Stimulated activated CD8-positive, alpha-beta memory T cell treated with anti-CD3 and anti-CD28 coated beads, Interleukin-12 subunit alpha, Interleukin-12 subunit beta, amount 100 ng/mL, for 1 hour (primary cell): Measurements from ENCODE around the gene PCSK9.

Experiments
- DNase-seq: peaks from one replicate; pipeline ENCODE4 v3.0.0-alpha.2; 2020; ENCODE audit warnings: low read depth

The PCSK9 gene

DNA sequence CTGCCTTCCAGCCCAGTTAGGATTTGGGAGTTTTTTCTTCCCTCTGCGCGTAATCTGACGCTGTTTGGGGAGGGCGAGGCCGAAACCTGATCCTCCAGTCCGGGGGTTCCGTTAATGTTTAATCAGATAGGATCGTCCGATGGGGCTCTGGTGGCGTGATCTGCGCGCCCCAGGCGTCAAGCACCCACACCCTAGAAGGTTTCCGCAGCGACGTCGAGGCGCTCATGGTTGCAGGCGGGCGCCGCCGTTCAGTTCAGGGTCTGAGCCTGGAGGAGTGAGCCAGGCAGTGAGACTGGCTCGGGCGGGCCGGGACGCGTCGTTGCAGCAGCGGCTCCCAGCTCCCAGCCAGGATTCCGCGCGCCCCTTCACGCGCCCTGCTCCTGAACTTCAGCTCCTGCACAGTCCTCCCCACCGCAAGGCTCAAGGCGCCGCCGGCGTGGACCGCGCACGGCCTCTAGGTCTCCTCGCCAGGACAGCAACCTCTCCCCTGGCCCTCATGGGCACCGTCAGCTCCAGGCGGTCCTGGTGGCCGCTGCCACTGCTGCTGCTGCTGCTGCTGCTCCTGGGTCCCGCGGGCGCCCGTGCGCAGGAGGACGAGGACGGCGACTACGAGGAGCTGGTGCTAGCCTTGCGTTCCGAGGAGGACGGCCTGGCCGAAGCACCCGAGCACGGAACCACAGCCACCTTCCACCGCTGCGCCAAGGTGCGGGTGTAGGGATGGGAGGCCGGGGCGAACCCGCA is at the start of gene PCSK9:
Gene PCSK9, plus strand, starts transcription at position 207 of the 741 bp plus-strand sequence. Its CDS starts 290 bp downstream, at position 497.
- DNase-seq: no peak

DNA sequence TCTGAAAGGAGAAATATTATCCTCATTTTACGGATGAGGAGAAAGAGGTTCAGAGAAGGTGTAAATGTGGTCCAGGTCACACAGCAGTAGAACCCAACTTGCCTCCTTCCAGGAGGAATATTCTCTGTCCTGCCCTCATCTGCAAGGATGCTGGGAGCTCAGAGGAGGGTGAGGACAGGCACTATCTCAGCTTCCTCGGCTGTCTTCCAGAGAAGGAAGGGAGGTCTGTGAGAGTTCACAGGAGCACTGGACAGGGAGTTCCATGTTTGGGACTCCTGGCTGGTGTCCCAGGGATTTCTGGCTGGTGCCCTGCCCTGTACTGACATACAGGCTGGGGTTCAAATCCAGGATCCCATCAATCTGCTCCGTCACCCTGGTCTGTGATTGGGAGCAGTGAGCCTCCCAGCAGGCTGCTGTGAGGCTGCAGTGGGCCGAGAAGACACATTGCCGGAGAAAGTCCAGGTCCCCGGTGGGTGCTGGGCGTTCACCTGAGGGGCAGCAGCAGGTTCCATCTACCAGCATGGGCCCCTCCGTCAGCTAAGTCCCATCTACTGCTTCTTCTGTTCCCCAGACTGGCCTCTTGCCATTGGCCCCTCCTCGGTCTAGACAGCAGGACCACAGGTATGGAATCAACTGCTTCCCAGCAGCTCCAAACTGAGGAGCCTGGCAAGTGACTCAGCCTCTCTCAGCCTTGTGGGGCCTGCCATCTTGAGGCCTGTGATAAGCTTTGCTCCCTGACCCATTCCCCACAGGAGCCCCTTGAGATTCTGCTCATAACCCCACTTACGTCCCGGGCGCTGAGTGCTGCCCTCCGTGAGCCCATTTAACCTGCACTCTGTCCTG is 49.2 kb upstream of the PCSK9 start:
- DNase-seq: no peak

DNA sequence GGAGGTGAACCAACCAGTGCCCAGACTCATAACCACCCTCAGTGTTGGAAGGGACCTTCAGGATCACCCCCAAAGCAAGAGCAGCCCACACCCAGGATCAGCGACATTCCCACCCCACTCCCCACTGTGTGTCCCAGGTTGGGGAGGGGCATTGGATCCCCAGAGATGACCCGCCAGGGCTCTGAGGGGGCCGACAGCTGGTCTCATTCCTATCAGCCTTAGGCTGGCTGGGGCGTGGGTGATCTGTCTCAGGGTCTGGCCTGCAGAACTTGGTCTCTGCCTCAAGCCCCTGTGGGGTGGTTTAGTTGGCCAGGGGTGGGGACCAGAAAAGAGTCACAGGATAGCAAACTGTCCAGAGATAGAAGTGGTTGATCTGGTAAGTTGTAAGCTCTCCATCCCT is 48.4 kb upstream of the PCSK9 start:
- DNase-seq: no peak

DNA sequence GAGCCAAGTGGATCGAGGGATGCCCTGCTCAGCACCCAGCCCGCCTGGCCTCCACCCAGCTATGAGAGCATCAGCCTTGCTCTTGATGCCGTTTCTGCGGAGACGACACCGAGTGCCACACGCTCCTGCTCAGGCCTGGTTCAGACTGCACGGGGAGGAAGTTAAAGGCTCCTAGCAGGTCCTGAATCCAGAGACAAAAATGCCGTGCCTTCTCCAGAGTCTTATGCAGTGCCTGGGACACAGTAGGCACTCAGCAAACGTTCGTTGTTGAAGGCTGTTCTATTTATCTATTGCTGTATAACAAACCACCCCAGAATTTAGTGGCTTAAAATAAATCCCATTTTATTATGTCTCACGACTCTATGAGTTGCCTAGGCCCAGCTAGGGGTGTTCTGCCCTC is 47.4 kb upstream of the PCSK9 start:
- DNase-seq: no peak

DNA sequence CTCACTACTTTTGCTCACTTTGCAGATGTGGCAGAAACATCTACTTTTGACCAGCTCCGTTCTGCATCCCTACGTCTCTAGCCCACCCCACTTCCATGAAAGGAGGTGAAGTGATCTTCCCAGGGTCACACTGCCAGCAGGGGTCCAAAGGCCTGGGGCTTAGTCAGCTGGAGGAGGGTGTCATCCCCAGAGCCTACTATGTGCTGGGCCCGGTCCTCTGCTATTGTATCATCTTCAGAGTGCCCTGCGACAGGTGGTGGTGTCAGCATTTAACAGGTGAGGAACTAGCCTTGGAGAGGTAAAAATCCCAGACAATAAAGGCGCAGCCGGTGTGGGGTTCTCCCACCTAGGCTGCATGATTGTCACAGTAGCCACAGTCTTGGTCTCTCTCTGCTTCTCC is 46.2 kb upstream of the PCSK9 start:
- DNase-seq: no peak

DNA sequence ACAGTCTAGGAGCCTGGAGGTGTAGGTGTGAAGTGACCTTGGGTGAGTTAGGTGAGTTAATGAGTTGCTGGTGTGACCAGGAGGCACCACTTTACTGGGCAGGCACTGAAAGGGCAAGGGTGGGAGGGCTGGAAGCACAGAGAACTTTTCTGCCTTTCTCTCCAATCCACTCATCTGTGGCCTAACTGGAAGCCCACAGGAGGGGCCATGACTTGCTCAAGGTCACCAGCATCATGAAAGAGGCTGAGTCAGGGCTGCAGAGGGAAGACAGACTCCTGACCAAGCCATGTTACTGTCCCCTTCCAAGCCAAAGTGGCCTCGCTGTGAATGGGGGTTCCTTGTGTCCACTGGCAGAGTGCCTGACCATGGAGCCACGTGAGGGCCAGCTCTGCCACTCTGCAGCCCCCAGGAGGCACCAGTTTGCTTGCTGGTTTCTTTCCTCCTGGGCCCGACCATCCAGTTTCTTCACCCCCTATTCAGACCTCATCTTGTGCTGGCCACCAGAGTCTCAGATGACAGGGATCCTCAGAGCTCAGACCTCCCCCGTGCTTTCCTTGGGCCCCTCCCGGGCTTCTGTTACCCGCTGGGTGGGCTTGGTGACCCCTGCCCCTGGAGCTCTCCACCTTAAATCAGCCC is 44.9 kb upstream of the PCSK9 start:
- DNase-seq: no peak

DNA sequence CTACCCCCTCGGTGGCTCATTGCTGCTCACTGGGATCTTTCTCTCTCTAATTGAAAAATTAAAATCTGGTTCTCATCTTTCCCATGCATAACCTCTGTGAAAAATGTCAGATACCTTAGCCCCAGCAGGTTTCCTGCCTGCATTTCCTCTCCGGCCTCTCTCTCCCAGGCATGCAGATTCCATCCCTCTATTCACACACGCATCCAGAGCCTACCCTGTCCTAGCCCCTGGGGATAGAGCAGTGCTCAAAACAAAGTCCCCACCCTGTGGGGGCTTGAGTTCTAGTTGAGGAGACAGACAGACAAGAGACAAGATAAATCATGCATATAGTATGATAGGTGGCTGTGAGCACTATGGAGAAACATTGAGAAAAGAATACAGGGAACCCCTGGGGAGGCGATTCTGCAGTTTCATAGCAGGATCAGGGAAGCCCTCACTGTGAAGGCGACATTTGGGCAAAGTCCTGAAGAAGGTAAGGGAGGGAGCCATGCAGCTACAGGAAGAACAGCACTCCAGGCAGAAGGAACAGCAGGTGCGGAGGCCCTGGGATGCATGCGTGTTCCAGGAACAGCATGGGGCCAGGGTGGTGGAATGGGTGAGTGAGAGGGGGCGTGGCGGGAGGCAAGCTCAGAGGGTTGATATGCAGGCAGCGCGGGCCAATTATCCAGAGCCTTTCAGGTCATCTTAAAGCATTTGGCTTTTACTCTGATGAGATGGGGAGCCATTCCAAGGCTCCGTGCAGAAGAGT is 44.2 kb upstream of the PCSK9 start:
- no peak for DNase-seq

DNA sequence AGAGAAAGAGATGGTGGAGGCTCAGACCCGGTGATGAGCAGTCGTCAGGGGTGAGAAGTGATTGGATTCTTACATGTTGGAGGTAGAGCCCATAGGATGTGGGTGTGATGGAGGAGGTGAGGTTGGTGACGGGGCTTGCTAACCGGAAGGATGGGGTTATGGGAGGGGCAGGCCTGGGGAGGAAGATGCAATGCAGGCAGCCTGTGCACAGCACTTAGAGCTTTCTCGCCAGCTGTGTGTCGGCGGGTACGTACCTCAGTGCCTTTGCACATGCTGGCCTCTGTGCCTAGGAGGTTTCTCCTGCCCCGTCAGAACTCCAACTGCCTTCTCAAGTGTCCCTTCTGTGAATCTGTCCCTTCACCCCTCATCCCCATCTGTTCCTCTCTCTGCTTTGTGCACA is 43.5 kb upstream of the PCSK9 start:
- DNase-seq: no peak

DNA sequence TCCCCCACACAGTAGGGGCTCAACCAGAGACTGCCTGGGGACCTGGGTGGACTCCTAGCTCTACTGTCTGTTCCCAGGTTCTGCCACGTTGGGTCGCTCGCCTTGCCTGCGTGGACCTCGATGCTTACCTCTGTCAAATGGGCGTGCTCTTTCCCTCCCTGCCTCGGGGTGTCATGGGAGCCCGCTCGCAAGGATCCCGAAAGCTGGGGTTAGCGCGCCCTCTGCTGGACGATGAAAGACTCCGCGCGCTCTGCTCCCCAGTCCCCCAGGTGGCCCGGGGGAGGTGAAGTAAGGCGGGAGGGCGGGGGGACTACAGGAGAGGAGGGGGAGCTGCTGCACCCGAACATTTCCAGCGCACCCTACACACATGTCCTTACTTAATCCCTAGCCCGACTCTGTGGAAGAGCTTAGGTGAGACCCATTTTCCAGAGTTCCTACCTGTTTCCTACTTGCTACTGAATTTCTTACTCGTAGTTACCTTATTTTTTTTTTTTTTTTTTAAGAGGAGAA is 42.9 kb upstream of the PCSK9 start:
- DNase-seq: peak; percentile 65

DNA sequence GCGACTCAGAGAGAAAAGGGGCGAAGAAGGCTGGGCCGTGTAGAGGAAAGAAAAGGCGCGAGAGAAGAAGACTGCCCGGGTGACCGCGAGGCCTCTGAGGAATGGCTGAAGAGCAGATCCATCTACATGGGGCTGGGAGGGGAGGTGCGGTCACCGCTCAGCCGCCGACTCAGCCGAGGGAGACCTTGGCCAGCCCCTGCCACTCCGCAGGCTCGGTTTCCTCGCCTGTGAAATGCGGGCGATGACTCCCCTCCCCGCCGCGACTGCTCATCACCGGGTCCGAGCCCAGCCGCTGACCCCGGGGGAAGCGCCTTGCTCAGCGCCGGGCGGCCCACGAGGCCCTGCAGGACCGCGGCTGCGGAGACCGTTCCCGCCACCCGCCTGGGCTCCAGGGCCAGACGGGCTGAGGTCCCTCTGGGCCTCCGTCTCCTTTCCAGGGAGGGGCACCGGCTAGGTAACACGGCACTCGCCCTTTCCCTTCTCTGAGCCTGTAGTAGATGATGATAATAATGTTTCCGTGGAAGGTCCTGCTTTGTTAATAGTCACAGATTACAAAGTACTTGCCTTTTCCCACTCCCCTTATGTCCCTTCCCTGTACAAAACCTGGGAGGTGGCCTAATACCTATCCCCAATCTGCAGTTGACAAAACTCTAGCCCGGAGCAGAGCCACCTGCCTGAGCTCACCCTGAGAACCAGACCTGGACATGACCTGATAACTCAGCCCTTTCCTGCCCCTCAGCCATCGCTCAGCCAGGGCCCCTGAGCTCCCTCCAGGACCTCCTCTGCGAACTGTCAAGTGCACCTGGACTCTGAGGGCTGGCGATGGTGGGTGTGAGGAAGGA is 42.3 kb upstream of the PCSK9 start:
- DNase-seq: no peak

DNA sequence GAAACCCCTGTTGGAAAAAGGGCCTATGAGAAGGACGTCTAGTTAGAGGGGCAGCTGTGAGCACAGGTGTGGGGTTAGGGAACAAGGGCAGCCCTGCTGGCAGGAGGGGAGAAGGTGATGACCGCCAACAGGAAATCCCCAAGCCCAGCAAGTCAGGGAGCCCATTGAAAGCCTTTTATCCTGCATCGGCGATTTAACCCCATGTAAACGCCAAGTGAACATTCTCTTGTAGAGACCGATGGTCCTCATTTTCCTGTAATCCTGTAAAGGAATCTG is 41.7 kb upstream of the PCSK9 start:
- DNase-seq: no peak

DNA sequence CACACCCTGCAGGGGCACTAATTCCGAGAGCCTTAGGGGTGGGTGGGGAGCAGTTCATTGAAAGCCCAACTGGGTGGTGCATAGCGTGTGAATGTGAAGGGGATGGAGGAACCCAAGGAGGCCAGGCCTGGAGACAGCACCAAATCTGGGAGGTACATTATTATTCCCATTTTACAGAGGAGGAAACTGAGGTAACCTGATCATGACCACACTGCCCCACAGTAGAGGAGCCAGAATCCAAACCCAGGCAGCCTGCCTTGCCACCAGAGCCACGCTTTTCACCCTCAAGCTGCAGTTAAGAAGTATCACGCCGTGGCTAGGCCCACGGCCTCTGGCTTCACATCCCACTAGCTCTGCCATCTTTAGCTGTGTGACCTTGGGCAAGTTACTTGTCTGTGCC is 41.2 kb upstream of the PCSK9 start:
- DNase-seq: no peak

DNA sequence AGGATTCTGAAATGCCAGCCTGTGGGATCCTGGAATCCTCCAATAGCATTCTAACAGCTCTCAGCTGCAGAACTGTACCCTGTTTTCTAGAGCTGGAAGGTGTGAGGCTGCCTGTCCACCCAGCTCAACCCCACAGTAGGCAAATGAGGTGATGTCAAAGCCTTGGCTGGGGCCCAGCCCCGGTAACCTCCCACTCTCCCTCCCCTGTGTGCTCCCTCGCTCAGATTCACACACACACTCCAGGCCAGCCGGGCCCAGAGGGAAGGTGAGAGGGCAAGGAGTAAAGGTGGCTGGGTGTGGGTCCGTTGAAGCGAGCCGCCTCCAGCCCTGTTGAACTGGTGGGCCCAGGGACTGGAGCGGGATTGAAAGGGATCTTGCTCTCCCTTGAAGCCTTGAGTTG is 40.7 kb upstream of the PCSK9 start, which contains the start of gene BSND:
Gene BSND, plus strand, starts transcription at position 257 of the 400 bp plus-strand sequence. CDS start 254 bp downstream, outside the sequence.
- DNase-seq: no peak

DNA sequence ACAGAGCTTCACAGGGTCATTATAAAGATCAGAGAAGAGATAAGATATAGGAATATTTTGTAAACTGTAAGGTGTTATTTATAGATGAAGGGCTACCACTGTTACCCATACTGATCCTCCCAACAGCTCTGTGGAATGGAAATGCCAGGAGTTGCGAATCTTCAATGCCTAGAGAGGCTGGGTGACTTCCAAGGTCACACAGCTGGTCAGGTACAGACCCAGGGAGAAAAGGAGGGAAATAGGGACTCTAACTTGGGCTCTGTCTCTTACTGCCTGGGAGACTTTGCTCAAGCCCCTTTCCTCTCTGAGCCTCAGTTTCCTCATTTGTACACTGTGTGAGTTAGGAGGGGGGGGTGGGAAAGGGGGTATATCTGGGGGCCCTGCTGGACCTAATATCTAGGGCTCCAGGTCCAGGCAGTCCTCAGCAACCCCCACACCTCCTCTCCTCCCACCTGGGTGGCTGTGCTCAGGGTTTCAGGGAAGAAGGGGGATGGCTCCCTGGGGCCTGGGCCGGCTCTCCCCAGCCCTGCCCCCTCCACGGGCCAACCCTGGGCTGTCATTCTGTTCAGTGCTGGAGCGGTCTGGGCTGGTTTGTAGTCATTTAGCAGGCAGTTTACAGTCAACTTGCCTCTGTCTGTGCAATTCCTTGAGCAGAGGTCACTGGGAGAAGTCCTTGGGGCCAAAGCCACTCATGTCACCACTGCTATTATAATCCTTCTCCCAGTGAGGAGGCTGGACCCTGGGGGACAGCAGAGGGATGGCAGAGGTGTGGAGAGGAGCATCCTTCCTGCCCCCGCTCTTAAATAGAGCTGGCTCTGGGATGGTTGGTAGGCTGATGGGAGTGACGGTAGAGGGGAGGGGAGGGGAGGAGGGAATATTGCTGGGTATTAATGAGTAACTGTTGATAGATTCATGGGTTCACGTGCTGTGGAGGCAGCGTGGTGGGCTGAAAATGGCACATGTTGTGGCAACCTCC is 39.0 kb upstream of the PCSK9 start:
- no peak for DNase-seq

DNA sequence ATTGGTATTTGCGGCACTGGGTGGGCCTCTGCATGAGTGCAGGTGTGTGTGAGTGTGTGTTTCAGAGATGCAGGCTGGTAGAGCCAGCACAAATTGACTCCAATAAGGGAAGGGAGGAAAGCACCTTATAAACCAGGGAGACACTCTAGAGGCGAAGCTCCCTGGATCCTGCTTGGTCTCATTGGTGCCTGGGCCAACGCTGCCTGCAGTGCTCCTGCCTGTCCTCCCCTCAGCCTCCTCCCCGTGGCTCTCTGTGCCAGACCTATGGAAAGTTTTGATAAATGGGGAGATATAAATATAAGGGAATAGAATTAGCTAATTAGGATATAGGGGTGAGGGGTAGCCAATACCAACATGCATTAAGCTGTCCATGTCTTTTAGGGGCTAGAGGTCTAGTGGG is 38.0 kb upstream of the PCSK9 start:
- no peak for DNase-seq

DNA sequence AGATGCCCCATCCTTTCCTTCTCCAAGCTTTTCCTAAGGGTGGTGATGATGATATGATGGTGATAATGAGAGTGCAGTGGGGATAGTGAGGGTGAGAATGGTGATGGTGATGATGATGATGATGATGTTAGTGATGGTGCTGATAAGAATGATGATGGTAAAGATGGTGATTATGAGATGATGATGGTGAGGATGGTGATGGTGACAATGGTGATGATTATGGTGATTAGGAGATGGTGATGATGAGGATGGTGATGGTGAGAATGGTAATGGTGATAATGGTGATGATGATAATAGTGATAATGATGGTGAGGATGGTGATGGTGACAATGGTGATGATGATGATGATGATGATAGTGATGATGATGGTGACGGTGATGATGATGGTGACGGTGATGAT is 36.7 kb upstream of the PCSK9 start:
- no peak for DNase-seq

DNA sequence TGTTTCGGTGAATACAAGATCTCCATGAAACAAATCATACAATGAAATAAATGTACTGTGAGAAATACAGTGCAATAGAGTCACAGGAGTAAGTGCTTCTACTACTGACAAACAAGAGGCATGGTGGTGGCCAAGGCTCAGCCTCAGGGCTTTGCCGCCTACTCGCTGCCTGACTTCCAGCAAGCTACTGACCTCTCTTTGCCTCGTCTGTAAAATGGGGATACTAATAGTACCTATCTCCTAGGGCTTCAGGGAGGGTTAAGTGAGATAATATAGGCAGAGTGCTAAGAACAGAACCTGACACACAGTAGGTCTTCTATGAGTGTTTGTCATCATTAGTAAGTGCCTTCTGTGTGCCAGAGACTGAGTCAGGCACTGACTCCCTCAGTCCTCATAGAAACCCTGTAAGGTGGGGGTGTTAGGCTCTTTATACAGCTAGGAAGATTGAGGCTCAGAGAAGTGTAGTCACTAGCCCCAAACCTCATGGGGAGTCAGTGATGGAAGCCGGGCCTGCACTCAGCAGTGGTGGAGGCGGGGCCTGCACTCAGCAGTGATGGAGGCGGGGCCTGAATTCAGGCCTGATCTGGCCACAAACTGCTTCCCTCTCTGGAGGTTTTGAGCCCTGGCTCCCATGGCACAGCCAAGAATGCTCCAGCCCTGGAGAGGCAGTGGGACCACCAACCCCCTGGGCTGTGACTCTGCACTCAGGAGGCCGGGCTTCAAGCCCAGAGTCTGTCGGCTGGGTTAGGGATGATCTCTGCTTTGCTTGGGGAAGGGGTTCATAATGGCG is 33.8 kb upstream of the PCSK9 start:
- no peak for DNase-seq

DNA sequence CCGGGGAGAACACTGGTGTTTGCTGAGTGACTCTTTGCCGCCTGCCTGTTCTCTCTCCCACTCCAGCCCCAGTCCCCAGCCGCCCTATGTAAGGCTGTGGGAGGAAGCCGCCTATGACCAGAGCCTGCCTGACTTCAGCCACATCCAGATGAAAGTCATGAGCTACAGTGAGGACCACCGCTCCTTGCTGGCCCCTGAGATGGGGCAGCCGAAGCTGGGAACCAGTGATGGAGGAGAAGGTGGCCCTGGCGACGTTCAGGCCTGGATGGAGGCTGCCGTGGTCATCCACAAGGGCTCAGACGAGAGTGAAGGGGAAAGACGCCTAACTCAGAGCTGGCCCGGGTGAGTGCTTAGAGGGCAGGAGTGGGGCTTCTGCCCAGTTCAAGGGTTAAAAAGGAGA is 32.4 kb upstream of the PCSK9 start:
- no peak for DNase-seq

DNA sequence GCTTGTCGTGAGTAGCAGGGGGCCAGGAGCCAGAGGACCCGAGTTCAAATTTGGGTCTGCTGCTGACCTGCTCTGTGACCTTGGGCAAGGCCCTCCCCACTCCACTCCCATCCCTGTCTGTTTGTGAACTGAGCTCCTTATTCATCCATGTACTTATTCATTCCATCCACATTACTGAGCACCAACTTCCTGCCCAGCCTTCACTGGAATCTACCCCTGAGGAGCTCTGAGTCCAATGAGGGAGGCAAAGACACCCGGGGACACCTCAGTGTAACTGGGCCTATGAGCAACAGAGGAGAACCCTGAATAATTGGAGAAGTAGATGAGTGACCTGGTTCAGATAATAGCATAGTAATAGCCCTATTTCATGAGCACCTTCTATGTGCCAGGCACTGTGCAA is 31.7 kb upstream of the PCSK9 start:
- no peak for DNase-seq
